GM18870 (cell line): ENCODE results near the gene BRD7.

ENCODE experiments used
- ATAC-seq: cut with Tn5 transposase; IDR thresholded peaks from one replicate; pipeline ENCODE4 v1.9.1; 2021; ENCODE audit warnings: moderate library complexity; ENCODE audit not compliant: unreplicated experiment

The BRD7 gene

DNA sequence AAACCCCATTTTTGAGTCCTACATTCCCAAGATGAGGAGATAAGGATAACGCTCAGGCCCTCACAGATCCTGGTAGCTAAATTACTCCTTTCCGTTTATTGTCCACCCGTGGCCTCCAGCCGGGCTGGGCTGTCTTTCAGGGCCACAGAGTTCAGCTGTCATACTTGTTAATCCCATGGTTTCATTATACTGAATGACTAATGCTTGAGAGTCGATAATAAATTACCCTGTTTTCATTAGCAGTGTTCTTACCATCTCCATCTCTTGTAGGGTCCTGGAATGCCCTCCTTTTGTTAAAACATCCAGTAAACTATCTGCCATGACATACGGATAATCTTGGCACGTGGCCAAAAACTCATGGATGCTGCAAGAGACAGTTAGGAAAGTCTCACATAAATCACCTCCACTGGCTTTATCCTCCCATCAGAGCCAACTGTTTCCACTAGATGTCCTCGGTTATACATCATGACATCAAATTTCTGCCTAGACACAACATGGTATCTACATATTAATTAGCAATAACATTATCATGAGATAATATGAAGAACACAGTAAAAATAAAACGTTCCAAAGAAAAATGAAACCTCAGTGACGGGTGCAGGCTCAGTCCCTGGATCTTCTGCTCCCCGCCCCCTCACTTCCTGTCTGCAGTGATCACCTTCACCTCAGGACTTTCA, 45.3 kb downstream of the BRD7 start:
- no peak for ATAC-seq

- ATAC-seq, result no peak
Measured at GRCh38 chr16:50322333-50322732, 46.5 kb downstream of the BRD7 start.

GRCh38 chr16:50320310-50320709, 48.5 kb downstream of the BRD7 start:
- no peak for ATAC-seq

DNA sequence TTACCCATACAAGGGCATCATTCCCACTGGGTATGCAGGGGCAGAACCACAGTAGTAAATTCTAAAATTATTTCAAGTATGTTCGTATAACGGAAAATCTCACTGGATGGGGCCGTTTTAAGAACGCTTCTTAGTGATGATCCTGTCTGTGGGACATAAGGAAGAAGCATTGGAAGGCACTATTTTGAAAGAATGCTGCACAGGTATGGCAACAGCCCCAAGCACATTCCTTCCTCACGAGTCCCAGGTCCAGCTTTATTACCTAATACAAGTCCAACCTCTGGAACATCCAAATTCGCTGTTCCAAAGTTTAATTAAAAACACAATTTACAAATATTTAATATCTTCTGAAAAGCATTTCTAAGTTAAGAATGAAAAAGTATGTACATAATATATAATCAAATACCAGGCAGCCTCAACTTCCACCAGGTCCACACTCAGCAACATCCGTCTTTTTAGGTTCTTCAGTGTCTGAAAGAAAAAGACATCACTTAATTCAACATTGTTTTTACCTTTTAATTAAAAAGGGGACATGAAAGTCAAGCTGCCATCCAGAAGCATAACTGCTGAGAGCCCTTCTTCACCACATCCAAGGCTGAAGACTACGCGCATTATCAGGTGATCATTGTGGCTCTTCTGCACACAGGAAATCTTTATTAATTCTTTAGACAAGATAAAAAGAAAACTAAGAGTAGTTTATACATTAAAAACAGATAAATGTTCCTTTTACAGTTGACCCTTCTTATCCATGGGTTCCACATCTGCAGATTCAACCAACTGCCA, 49.8 kb downstream of the BRD7 start:
- no peak for ATAC-seq

DNA sequence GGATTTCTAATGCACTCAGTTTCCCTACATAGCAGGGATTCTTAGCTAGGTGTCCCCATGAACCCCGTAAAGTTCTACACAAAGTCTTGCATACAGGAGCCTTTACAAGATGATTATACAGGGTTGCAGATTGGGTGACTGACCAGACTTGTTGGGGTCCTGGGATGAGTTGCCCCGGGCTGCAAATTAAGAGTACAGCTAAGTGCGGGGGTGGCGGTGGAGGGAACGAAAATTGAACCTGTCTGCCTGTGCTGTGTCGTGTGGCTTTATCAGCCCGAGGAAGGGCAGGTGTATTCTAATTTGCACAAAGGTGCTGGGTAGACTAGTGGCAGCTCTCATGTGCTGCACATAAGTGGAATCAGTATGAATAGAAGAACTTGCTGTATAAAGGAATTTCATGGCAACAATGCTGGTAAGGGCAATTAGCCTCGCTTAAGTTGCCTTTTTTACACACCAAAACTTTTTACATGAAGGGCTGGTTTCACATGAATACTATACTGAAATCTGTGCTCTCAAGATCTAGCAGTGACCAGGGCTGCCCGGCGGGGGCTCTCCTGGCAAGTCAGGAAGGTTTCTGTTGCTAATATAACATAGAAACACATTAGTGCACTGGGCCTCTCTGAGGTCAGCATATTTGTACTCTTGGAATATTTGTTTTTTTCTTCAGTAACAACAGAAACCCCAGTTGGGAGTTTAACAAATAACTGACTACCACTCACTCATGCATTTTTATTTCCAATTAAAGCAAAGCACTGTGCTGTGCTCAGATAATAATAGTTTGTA, 51.7 kb downstream of the BRD7 start:
- no peak for ATAC-seq

DNA sequence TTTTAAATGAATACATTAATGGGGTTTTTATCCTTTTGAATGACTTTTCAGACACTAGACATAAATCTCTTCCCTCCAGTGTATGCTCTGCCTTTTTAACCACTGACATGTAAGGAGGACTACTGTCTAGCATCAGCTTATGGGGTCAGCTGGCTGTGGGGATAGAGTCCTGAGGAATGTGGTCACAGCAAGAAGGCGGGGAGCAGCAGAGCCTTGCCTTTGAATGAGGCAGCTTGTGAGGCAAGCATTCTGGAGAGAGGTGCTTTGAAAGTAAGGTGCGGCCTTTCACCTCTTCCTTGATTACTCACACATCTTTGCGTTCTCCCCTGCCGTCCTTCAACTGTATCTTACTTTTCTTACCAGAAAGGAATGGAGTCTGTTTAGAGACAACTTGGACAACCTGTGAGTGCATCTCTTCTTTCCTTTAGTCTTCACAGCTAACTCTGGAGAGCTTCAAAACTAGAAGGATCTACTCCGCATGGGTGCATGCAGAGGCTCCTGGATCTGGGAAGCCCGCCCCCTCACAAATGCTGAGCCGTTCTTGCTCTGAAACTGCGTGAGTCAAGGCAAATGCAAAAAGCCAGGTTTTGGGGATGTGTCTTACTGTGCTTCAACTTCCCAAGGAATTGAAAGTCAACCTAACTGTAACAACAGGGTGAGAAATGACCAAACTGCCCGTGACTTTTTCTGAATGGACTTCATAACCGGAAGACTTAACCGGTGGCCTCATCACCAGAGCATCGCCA, 52.5 kb downstream of the BRD7 start:
- no peak for ATAC-seq

DNA sequence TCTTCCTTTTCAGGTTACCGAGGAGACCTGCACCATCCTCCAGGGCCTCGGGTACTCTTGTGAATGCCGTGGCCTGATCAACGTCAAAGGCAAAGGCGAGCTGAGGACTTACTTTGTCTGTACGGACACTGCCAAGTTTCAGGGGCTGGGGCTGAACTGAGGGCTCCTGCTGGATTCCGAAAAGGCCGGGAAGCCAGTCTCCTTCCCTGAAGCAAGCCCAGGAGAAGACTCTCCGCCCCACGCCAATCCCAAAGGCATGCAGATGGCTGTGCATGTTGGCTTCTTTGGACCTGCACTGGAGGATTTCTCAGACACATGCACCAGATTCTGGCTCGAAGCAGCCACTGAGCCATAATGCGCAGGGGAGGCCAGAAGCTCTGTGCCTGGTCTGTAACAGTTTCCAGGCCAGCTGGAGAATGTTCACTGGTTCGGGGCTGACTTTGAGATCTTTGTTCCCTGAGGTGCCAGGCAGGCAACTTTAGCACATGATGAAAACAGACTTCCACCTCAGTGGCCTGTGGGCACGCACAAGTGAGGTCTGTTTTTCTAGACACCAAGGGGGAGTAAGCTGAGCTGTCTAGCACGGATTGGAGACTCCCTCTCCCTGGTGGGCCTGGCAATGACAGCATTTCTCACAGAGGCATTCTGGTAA, 53.3 kb downstream of the BRD7 start:
- ATAC-seq, result no peak

DNA sequence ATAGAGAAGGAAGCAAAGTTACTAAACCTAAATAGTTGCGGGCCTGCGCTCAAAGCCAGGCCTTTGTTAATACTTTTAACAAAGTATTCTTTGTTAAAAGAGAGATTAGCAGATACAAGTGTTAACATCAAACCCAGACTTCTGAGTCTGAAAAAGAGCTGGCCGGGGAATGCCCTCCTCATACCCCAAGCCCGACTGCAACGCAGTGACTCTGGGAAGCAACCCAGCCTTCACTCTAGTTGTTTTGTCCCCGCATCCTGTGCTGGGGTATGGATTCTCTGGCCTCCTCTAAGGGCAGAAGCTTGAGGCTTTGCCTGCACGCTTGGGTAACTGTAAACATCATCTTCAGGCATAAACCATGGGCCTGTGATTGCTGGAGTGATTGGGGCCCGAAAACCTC, 54.1 kb downstream of the BRD7 start:
- no peak for ATAC-seq

DNA sequence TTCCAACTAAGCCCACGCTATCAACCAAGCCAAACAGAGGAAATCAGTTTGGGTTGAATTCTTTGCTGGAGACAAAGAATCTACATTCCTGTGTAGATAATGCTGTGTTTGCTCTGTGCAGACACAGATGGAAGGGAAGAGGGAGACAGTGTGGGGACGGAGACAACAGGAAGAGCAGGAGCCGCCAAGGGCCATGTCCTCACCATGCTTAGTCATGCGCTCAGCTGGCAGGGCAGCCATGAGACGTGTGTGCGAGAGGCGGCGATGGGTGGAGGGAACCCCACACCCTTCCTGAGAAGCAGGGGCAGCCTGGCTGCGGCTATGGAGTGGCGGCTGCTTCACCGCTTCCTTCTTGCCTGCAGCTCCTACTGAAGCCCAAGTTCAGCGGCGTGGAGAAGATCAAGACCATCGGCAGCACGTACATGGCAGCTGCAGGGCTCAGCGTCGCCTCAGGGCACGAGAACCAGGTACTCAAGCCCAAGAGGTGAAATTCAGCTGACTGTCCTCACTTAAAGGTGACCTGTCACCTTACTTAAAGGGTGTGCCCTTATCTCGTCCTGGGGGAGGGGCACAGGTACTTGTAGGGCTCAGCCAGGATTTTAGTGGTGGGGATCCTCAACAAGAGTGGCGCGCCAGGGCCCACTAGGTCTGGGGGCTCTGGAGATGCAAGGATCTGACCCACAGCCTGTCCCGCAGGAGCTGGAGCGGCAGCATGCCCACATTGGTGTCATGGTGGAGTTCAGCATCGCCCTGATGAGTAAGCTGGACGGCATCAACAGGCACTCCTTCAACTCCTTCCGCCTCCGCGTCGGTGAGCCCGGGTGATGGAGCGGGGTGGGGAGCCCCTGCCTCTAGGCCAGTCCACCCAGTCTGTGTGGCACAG, 55.0 kb downstream of the BRD7 start:
- ATAC-seq, result no peak

DNA sequence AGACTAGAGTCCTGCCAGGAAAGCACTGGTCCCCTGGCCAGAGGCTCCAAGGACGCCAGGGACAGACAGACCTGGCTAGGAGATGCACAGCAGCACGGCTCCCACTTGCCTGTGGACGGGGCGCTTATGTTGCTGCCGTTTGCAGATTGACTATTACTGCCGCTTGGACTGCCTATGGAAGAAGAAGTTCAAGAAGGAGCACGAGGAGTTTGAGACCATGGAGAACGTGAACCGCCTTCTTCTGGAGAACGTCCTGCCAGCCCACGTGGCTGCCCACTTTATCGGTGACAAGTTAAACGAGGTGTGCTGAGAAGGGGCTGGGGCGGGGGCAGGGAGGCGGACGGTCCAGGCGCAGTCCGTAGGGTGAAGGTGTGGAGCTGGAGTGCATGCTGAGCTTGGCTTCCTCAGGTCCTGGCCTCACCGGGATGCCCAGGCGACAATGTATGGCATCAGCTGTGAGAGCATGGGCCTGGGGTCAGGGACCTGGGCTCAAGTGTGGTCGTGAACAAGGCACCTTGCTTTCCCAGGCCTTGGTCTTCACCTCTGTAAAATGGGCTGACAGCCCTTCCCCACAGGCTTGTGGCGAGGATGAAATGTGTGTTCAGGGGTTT, 56.8 kb downstream of the BRD7 start:
- no peak for ATAC-seq

GRCh38 chr16:50311134-50311528, 57.7 kb downstream of the BRD7 start:
- ATAC-seq, result no peak

- no peak for ATAC-seq
Measured at GRCh38 chr16:50310308-50311133, 58.3 kb downstream of the BRD7 start.

GRCh38 chr16:50309527-50310307, 59.1 kb downstream of the BRD7 start:
- ATAC-seq, result no peak

- ATAC-seq, result no peak
Measured at GRCh38 chr16:50309156-50309526, 59.6 kb downstream of the BRD7 start.

GRCh38 chr16:50308237-50308965, 60.4 kb downstream of the BRD7 start:
- ATAC-seq, result no peak

DNA sequence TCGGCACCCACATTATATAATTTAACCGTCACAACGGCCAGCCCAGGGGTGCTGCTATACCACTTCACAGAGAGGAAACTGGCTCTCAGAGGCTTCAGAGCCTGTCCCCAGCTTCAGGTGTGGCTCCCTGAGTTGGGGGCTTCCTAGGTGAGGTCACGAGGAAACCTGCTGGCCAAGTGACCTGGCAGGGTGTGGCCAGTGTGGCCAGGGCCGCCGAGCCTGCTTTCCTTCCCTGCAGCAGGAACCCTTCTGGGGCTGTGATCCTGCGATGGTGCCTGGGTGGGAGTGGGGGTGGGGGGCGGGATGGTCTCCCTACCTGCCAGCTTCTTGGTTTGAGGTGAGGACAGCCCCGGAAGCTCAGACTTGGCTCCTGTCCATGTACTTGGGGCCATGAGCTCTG, 62.5 kb downstream of the BRD7 start:
- no peak for ATAC-seq

DNA sequence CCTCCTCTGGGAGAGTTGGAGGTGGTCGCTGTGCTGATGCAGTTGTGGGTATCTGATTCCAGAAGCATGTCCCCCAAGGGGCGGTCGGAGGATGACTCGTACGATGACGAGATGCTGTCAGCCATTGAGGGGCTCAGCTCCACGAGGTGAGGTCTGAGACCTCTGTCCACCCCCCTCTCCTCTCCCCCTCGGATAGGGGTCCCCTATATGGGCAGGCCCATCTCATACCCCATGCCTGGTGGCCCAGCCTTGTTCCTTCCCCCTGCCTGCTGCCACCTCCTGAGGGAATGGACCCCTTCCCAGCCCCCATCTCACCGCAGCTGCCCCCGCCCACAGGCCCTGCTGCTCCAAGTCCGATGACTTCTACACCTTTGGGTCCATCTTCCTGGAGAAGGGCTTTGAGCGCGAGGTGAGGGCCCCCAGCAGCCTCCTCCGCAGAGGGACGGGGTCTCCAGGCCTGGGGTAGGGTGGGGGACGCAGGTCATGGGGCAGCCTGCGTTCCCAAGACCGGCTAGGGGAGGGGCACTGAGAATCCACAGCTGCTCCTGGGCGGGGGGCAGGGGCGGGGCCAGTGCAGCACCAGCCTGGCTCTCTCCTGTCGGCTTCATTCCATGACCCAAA, 63.2 kb downstream of the BRD7 start:
- ATAC-seq, result no peak
